Measurements from ENCODE around the gene CDCP1. TPM values are rescaled to one million over a fixed set of nuclear protein-coding genes. Genes with fewer than 3 reads are reported as not detected.

Gene CDCP1
- total RNA-seq, 1 experiment from 2014 or later: 180 TPM

DNA sequence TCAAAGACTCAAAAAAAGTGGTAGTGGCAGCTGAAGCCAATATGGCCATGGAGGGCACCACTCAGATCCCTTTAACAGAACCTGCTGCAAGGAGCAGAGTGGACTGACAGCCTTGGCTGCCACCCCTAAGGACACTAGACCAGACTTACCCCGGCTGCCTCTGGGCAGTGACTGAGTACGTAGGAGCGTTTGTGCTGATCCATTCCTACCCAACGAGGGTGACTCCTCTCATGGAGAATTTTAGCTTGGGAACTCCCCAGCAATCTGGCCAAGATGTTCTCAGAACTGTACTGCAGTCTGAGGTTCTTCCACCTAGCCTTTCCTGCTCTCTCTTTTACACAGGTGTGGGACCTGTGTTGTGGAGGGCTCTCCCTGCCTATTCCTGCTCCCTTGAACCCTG, 97.9 kb downstream of the CDCP1 start:
- Mint-ChIP-seq H3K4me1 (ENCODE audit: insufficient read depth, unreplicated experiment) (peaks cover 4% of the 10 kb centered on the region), H3K36me3 (ENCODE audit: insufficient read depth, unreplicated experiment) (no peaks in the 10 kb centered on the region), H3K27ac (ENCODE audit: low read depth, unreplicated experiment) (no peak overlapping the region), H3K27me3 (ENCODE audit: insufficient read depth, unreplicated experiment) (peaks cover 8% of the 10 kb centered on the region), H3K9me3 (ENCODE audit: unreplicated experiment) (peaks cover 10% of the 10 kb centered on the region), H3K4me3 (ENCODE audit: unreplicated experiment) (no peak overlapping the region)
- no TSS peak for BruUV-seq (replicated peaks)
- ChIA-PET POLR2A (interaction anchor here (0.8 to 1.5 kb wide), 3 partner anchors 38 to 162 kb away, joined by 3 read pairs; partner anchors contain the start of gene CDCP1), CTCF (interaction anchor here (0.5 to 3.8 kb wide), 5 partner anchors 10 to 645 kb away, joined by 3 to 23 read pairs (median 3); no protein-coding TSS in a partner anchor)
- TF ChIP-seq, protein P1, sequence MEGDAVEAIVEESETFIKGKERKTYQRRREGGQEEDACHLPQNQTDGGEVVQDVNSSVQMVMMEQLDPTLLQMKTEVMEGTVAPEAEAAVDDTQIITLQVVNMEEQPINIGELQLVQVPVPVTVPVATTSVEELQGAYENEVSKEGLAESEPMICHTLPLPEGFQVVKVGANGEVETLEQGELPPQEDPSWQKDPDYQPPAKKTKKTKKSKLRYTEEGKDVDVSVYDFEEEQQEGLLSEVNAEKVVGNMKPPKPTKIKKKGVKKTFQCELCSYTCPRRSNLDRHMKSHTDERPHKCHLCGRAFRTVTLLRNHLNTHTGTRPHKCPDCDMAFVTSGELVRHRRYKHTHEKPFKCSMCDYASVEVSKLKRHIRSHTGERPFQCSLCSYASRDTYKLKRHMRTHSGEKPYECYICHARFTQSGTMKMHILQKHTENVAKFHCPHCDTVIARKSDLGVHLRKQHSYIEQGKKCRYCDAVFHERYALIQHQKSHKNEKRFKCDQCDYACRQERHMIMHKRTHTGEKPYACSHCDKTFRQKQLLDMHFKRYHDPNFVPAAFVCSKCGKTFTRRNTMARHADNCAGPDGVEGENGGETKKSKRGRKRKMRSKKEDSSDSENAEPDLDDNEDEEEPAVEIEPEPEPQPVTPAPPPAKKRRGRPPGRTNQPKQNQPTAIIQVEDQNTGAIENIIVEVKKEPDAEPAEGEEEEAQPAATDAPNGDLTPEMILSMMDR (IDR thresholded peaks at IDR 0.05; ENCODE audit: unreplicated experiment): no peak
- intact Hi-C loops (cut with micrococcal nuclease): no loop called here
- no peak for DNase-seq (ENCODE audit: unreplicated experiment)

DNA sequence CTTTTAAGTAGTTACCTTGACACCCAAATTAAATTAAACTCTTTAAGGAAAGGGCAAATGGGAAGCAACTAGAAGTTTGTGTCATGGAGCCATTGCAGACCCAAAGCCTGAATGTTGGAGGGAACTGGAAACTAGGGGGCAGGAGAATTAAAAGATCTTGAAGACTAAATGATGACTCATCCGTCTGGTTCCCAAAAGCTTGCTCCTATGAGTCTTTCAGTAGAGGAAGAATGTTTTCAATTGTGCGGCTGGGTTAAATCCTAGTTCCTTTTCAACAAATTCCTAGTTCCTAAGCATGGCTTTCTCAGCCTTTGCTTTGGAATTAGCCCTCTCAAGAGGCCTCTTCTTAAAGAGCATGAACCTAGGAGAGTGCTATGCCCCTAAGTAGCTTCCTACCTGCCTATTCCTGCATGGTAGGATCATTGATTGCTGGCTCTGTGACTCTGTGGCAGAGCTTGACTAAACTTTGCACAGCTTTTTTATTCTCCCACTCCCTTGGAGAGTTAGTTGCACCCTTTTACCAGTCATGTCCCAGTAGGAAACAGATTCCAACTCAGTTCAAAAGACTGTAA, 102.4 kb downstream of the CDCP1 start:
- ChIA-PET CTCF (interaction anchor here (0.6 to 11.2 kb wide), 11 partner anchors 11 to 686 kb away, joined by 3 to 368 read pairs (median 4); no protein-coding TSS in a partner anchor), POLR2A (interaction anchor here (0.7 to 4.5 kb wide), 4 partner anchors 11 to 180 kb away, joined by 4 to 37 read pairs (median 6); no protein-coding TSS in a partner anchor)
- TF ChIP-seq, protein P1 (IDR thresholded peaks at IDR 0.05; ENCODE audit: unreplicated experiment): no peak
- H3K36me3 Mint-ChIP-seq (ENCODE audit: insufficient read depth, unreplicated experiment): no peaks in the 10 kb centered on the region
- no peak overlapping the region for H3K4me3 Mint-ChIP-seq (ENCODE audit: unreplicated experiment)
- intact Hi-C loops (cut with micrococcal nuclease): loop anchor here (5.0 kb wide), 1 partner anchor 468 kb away; no protein-coding TSS in a partner anchor
- H3K9me3 Mint-ChIP-seq (ENCODE audit: unreplicated experiment): no peaks in the 10 kb centered on the region
- H3K4me1 Mint-ChIP-seq (ENCODE audit: insufficient read depth, unreplicated experiment): peaks cover 9% of the 10 kb centered on the region
- H3K27me3 Mint-ChIP-seq (ENCODE audit: insufficient read depth, unreplicated experiment): no peaks in the 10 kb centered on the region
- peak; percentile 78 for DNase-seq (ENCODE audit: unreplicated experiment)
- H3K27ac Mint-ChIP-seq (ENCODE audit: low read depth, unreplicated experiment): no peak overlapping the region
- no TSS peak for BruUV-seq (replicated peaks)

DNA sequence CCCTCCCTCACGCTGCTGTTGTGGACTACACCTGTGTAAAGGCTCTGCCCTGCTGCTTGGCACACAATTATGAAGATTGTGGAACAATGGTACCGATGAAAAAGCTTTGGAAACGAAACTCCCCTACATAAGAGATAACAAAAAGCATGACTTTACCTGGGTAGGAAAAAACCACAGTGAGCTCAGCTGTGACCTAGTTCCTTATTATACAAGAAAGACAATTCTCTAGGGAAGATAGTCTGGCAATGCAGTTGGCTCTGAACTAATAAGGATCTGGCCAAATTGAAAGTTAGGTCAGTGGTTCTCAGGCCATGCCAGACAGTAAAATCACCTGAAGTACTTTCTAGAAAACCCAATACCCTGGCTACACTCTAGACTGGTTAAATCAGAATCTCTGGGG, 104.0 kb downstream of the CDCP1 start:
- TF ChIP-seq, protein P1 (IDR thresholded peaks at IDR 0.05; ENCODE audit: unreplicated experiment): no peak
- peaks cover 4% of the 10 kb centered on the region for H3K4me1 Mint-ChIP-seq (ENCODE audit: insufficient read depth, unreplicated experiment)
- no peaks in the 10 kb centered on the region for H3K9me3 Mint-ChIP-seq (ENCODE audit: unreplicated experiment)
- DNase-seq (ENCODE audit: unreplicated experiment): no peak
- intact Hi-C loops (cut with micrococcal nuclease): loop anchor here (5.0 kb wide), 1 partner anchor 470 kb away; no protein-coding TSS in a partner anchor
- no peaks in the 10 kb centered on the region for H3K27me3 Mint-ChIP-seq (ENCODE audit: insufficient read depth, unreplicated experiment)
- H3K4me3 Mint-ChIP-seq (ENCODE audit: unreplicated experiment): no peak overlapping the region
- ChIA-PET CTCF (interaction anchor here (0.6 to 11.2 kb wide), 23 partner anchors 9 to 807 kb away, joined by 3 to 368 read pairs (median 5); partner anchors contain the start of genes CDCP1 and TMEM158), POLR2A (interaction anchor here (1.0 to 4.5 kb wide), 6 partner anchors 13 to 456 kb away, joined by 3 to 37 read pairs (median 6); no protein-coding TSS in a partner anchor)
- no peak overlapping the region for H3K27ac Mint-ChIP-seq (ENCODE audit: low read depth, unreplicated experiment)
- no TSS peak for BruUV-seq (replicated peaks)
- H3K36me3 Mint-ChIP-seq (ENCODE audit: insufficient read depth, unreplicated experiment): no peaks in the 10 kb centered on the region

DNA sequence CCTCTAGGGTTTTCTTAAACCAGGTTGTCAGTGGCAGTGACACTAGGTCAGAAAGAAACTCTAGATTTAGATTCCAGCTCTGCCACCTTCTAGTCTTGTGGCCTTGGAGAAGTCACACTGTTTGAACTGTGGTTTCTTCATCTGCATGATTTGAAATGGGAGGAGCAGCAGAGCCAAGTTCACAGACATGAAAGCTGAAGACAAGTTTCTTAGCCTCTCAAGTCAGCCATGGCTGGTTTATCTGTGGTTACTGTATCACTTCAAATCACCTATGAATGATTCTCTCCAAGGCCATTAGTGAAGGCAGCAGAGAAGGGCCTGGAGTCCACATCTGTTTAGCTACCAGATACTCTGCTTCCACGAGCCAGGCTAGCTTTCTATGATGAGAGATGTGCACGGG, 104.5 kb downstream of the CDCP1 start:
- H3K27me3 Mint-ChIP-seq (ENCODE audit: insufficient read depth, unreplicated experiment): no peaks in the 10 kb centered on the region
- POLR2A ChIA-PET: interaction anchor here (0.6 to 4.5 kb wide), 7 partner anchors 13 to 637 kb away, joined by 3 to 37 read pairs (median 3); partner anchors contain the start of gene TMEM158
- H3K4me1 Mint-ChIP-seq (ENCODE audit: insufficient read depth, unreplicated experiment): peaks cover 4% of the 10 kb centered on the region
- DNase-seq (ENCODE audit: unreplicated experiment): no peak
- no peaks in the 10 kb centered on the region for H3K9me3 Mint-ChIP-seq (ENCODE audit: unreplicated experiment)
- intact Hi-C loops (cut with micrococcal nuclease): loop anchor here (5.0 kb wide), 1 partner anchor 471 kb away; no protein-coding TSS in a partner anchor
- TF ChIP-seq, protein P1 (IDR thresholded peaks at IDR 0.05; ENCODE audit: unreplicated experiment): no peak
- no peak overlapping the region for H3K4me3 Mint-ChIP-seq (ENCODE audit: unreplicated experiment)
- H3K27ac Mint-ChIP-seq (ENCODE audit: low read depth, unreplicated experiment): no peak overlapping the region
- no TSS peak for BruUV-seq (replicated peaks)
- no peaks in the 10 kb centered on the region for H3K36me3 Mint-ChIP-seq (ENCODE audit: insufficient read depth, unreplicated experiment)
- CTCF ChIA-PET: interaction anchor here (0.6 to 11.2 kb wide), 32 partner anchors 9 to 633 kb away, joined by 3 to 368 read pairs (median 4); partner anchors contain the start of genes CDCP1 and TMEM158

Data from MCF 10A (cell line).